Small intestine (tissue), 7 donors: Measurements from ENCODE around the gene CBX2. TPM values are rescaled to one million over a fixed set of nuclear protein-coding genes. Genes with fewer than 3 reads are reported as not detected.

Experiments
- DNase-seq, 2 donors: peaks; one replicate each; pipeline versions ENCODE4 v3.0.0 to v3.0.0-alpha.2; 2013
- FAIRE-seq: peaks from 2 replicates; lab custom pipeline; 2012; peaks lifted over from hg19 to GRCh38; lab: Jason Lieb, UNC
- H3K27ac ChIP-seq, 3 donors: one replicate each; pipeline ENCODE4 v1.5.1; 2013; ENCODE audit warnings: low read length in 2 of 3, mild to moderate bottlenecking in 2 of 3, control low read depth in 1 of 3, inconsistent platforms in 1 of 3, low read depth in 1 of 3, moderate library complexity in 1 of 3
- H3K27me3 ChIP-seq, 3 donors: one replicate each; pipeline ENCODE4 v1.6.1; 2013; ENCODE audit warnings: low read length in 3 of 3, inconsistent platforms in 1 of 3; ENCODE audit not compliant: control insufficient read depth in 3 of 3, insufficient read depth in 3 of 3
- H3K36me3 ChIP-seq, 3 donors: one replicate each; pipeline ENCODE4 v1.6.1; 2013; ENCODE audit warnings: low read length in 3 of 3, inconsistent platforms in 1 of 3, low read depth in 1 of 3, mild to moderate bottlenecking in 1 of 3, moderate library complexity in 1 of 3; ENCODE audit not compliant: control insufficient read depth in 3 of 3, insufficient read depth in 2 of 3
- H3K4me1 ChIP-seq, 3 donors: one replicate each; pipeline ENCODE4 v1.6.1; 2013; ENCODE audit warnings: low read length in 2 of 3, inconsistent platforms in 1 of 3, low read depth in 1 of 3, mild to moderate bottlenecking in 1 of 3, moderate library complexity in 1 of 3; ENCODE audit not compliant: control insufficient read depth in 3 of 3, insufficient read depth in 2 of 3
- H3K4me3 ChIP-seq, 3 donors: one replicate each; pipeline ENCODE4 v1.5.1; 2013; ENCODE audit warnings: low read length in 3 of 3, control low read depth in 1 of 3, inconsistent platforms in 1 of 3, low read depth in 1 of 3, mild to moderate bottlenecking in 1 of 3, moderate library complexity in 1 of 3
- H3K9me3 ChIP-seq, 2 donors: one replicate each; pipeline ENCODE4 v1.6.1; 2013; ENCODE audit warnings: low read depth in 1 of 2, low read length in 1 of 2; ENCODE audit not compliant: control insufficient read depth in 2 of 2, insufficient read depth in 1 of 2
- whole genome bisulfite sequencing, 3 donors: extraction: QIAGEN DNeasy Blood & Tissue Kit; methylation state at CpG; one replicate each; pipeline ENCODE4 v1.1.7; 2013; 5-methylcytosine and 5-hydroxymethylcytosine counted together
- polyA plus RNA-seq, 4 donors: library from polyadenylated mRNA; stranded (reverse) in 3 of 4; unstranded in 1 of 4; fragments of 200-250 nt in 3 of 4; fragments of 120-200 nt in 1 of 4; gene quantifications; one replicate each; pipeline versions ENCODE4 v1.2.1 to v1.2.3, GENCODE V29; 2013
- donor health status: healthy with polysubstance abuse.
- donor health status: control.
- donor health status: control.
- donor health status: Bipolar disorder and iron deficiency.
- donor health status: healthy.

Gene CBX2
- polyA plus RNA-seq, 4 donors = 0.22 to 12.0 (median 2.1) TPM

DNA sequence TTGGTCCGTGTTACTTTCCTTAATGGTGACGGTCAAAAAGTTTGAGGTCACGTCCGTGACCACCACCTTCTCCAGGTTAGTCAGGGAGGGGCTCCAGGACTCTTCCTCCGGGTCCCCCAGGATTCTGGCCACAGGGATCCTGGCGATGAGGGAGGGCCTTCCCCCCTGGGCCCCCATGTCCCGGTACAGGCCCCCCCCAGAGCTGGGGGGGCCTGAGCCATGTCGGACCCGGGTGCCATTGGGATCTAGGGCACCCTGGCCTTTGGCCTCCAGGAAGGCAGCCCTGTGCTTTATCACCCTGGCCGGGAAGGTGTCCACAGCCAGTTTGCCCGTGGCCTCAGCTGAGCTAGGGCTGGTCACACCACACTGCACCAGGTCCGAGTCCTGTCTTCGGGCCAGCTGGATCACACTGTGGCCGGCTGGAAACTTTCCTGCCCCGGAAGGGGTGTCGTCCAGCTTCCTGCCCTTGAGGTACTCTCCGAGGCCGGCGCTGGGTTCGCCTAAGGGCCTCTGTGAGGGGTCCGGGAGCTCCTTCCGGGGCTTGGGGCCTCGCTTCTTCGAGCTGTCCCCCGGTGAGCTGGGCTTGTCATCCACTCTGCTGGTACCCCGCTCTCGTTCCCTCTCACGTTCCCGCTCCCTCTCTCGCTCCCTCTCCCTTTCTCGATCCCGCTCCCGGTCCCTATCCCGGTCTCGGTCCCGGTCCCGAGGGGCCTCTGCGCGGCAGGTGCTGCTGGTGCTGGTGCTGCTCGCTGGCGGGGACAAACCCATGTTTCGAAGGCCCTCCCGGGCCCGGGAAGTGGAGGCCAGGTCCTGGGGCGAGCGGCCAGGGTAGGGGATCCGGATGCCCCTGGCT is 16.9 kb downstream of the CBX2 start:
- Histone ChIP-seq H3K27me3 (peaks cover 30 to 66% (median 40%) of the 10 kb centered on the region in 3 donors), H3K4me3 (no peak overlapping the region), H3K27ac (no peak overlapping the region), H3K4me1 (peaks cover 2 to 70% (median 9%) of the 10 kb centered on the region in 3 donors), H3K9me3 (no peaks in the 10 kb centered on the region), H3K36me3 (peaks cover 0 to 29% (median 0%) of the 10 kb centered on the region in 3 donors)
- 89 to 92% (median 92%) methylated on average over 47 of the region's 47 CpGs for WGBS, 3 donors
- FAIRE-seq (no peak), DNase-seq (no peak)

DNA sequence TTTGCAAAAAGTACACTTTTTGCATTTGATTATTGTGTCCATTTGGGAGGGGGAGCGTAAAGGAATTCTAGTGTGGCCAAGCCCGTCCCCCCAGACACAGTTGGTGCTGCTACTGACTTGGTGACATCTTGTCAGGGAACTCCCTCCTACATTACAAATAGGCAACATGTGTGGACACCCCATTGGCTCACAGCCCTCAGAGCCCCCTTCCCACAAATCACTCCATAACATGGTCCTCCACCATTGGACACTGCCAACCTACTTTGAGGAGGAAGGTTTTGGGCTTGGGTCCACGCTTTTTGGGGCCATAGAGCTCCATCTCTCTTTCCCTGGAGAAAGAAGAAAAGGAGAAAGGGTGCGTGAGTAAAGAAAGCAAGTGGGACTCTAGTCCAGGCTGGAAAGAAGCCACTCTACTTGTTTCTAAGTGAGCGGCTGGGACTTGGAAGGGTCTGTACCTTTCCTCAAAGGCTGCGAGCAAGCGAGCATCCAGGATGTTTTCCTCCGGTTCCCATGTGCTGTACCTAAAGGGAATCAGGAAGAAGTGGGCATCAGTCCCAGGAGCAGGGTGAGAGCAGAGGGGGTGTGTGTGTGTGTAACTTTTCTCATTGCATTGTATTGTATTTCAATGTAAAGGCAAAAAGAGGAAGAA is 18.0 kb downstream of the CBX2 start:
- peaks cover 23 to 66% (median 37%) of the 10 kb centered on the region in 3 donors for H3K27me3 ChIP-seq
- peak overlapping the region in 2 of 3 donors; percentile 75 to 77 for H3K4me3 ChIP-seq
- peaks cover 0 to 29% (median 0%) of the 10 kb centered on the region in 3 donors for H3K36me3 ChIP-seq
- DNase-seq (no peak), FAIRE-seq (no peak)
- H3K4me1 ChIP-seq = peaks cover 0 to 71% (median 11%) of the 10 kb centered on the region in 3 donors
- H3K27ac ChIP-seq = no peak overlapping the region
- whole genome bisulfite sequencing, 3 donors = 76 to 82% (median 77%) methylated on average over 8 of the region's 8 CpGs
- H3K9me3 ChIP-seq = no peaks in the 10 kb centered on the region

DNA sequence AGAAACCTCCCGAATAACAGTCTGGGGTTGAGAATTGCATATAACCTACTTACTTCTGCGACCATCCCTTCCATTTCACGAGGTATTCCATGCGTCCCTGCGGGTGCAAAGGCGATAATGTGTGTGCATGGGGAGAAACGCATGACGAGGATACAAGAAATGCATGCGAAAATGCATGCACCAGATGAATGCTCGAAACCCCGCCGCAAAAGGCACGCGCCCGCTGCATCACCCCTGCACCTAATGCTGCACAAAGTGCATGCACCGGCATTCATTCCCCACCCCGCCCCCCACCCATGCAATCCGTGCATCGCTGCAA is 18.5 kb downstream of the CBX2 start:
- no peak for FAIRE-seq
- peaks cover 21 to 66% (median 37%) of the 10 kb centered on the region in 3 donors for H3K27me3 ChIP-seq
- H3K36me3 ChIP-seq = peaks cover 0 to 29% (median 0%) of the 10 kb centered on the region in 3 donors
- WGBS, 3 donors = 1 to 2% (median 1%) methylated on average over 19 of the region's 19 CpGs
- H3K4me1 ChIP-seq = peaks cover 0 to 71% (median 11%) of the 10 kb centered on the region in 3 donors
- H3K27ac ChIP-seq = peak overlapping the region; percentile 12 to 81 (median 59)
- H3K4me3 ChIP-seq = peak overlapping the region; percentile 67 to 77 (median 75)
- no peak for DNase-seq
- H3K9me3 ChIP-seq = no peaks in the 10 kb centered on the region

DNA sequence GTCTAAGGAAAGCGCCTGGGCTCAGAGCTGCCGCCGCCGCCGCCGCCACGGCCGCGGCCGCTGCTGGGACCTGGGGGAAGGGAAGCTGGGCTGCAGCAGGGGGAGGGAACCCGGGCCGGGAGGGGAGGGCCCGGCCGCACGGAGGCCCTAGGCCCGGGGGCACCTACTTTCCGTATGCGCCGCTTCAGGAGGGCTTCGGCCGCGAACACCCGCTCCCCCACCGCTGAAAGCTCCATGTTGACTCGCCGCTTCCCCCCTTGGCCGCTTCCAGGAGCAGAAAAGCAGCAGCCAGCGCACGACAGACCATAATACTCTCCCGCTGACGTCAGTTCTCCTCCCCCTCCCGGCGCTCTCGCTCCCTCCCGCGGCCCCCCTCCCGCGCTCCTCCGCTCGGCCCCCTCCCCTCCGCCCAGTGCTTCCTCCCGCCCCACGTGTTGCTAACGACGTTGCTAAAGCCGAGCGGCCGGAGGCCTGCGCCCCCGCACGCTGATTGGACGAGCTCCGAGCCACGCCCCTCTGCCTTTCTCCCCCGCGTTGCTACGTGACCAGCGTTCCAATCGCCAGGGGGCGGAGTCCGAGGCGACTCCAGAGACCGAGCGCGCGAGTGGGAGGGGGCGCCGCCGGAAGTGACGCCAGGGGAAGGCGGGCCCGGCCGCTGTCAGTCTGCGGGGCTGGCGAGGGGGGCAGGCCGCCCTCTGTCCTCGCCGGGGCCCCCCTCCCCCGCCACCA is 19.0 kb downstream of the CBX2 start, which contains the start of gene CBX8:
CBX8 (minus strand) TSS at position 315 of the 729 bp plus-strand sequence; CDS start at position 236, 79 bp downstream.
- DNase-seq (peak; percentile 99 to 100), FAIRE-seq (no peak)
- Histone ChIP-seq H3K9me3 (peaks cover 0 to under 1% of the 10 kb centered on the region in 2 donors), H3K4me3 (peak within 1 kb of the TSS; percentile 67 to 77 (median 75)), H3K36me3 (peaks cover 0 to 29% (median 0%) of the 10 kb centered on the region in 3 donors), H3K27me3 (peaks cover 19 to 66% (median 36%) of the 10 kb centered on the region in 3 donors), H3K27ac (peak within 1 kb of the TSS; percentile 59 to 90 (median 81)), H3K4me1 (peaks cover 0 to 69% (median 11%) of the 10 kb centered on the region in 3 donors)
- WGBS, 3 donors = 0 to 1% (median 1%) methylated on average over 45 to 79 of the region's 79 CpGs

DNA sequence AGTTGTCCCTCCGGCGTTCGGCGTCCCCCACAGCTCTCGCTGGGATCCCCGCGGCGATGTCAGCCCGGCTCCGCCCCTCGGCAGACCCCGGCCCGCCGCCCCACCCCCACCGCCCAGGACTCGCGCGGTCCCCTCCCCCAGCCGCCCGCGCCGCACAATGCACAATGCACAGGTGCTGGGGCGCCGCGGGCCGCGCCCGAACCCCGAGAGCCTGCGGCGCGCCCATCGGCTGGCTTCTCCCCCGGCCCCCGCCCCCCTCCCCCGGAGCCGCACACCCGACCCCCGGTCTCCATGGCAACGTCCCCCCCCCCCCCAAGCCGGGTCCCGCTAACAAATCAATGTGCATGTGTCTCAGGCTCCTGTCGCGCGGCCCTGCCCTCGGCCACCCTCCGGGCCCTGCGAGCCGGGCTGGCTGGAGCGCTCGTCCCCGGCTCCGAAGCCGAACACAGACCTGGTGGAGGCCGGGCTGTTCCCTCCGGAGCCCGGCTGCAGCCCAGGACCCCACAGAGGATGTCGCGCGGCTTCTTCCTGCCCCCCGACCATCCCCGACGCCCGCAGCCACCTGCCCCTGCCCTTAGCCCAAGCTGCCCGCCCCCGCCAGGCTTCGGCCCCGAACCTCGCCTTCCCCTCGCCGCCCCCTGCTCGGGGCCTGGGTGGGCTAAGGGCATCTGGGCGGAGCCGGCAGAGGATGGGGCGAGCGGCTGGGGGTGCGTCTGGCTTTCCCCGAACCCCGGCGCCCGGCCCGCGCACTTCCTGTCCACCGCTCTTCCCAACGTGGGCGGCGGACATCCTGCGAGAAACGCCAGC is 19.7 kb downstream of the CBX2 start:
- WGBS, 3 donors = 1% methylated on average over 47 to 89 of the region's 89 CpGs
- H3K27ac ChIP-seq = peak overlapping the region in 2 of 3 donors; percentile 37 to 40

DNA sequence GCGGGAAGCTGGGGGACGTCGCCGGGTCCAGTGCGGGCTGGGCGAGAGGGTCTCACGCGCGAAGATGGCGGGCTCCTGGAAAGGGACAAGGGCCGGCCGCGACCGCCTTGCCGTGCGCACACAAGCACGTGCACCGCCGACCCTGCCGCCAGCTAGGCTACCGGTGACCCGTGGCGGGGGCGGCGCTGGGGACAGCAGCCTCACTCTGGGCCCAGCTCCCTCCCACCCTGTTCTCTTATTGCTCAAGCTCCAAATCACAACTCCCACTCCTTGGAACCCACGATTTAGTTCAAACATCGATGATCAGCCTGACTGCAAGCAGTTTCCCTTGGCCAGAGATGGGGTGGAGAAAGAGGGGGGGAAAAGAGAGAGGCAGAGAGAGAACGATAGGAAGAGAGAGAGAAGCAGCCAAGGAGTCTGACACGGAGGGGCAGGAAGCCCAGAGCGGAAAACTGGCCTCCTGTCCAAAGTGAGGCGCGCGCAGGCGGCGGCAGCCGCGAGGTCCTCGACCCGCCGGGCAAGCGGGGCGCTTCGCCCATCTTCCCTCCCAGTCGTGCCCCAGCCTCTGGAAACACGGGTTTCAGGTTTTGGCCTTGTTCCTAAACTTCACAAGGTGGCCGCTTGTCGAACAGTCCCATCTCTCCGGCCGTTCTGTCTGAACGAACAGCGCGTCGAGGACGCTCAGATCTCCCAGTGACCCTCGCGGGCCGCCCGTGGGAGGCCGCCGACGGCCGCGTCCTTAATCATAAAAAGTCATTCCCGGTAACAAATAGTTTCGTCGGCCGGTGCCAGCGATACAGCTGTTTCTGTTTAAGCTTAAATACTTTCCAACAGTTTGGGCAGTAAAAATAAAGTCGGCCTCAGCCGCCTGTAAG is 20.6 kb downstream of the CBX2 start:
- peak overlapping the region in 2 of 3 donors; percentile 28 to 64 for H3K4me3 ChIP-seq
- H3K27me3 ChIP-seq = peaks cover 20 to 66% (median 47%) of the 10 kb centered on the region in 3 donors
- H3K36me3 ChIP-seq = peaks cover 0 to 25% (median 0%) of the 10 kb centered on the region in 3 donors
- no peak overlapping the region for H3K27ac ChIP-seq
- WGBS, 3 donors = 1 to 3% (median 2%) methylated on average over 59 to 70 of the region's 70 CpGs
- FAIRE-seq (no peak), DNase-seq (peak in 1 of 2 donors; percentile 66)
- peaks cover 0 to 58% (median 11%) of the 10 kb centered on the region in 3 donors for H3K4me1 ChIP-seq
- H3K9me3 ChIP-seq = peaks cover 0 to 11% of the 10 kb centered on the region in 2 donors

More for the DNA sequence above, 19.7 kb downstream of the CBX2 start:
- peaks cover 0 to 7% of the 10 kb centered on the region in 2 donors for H3K9me3 ChIP-seq
- DNase-seq (peak in 1 of 2 donors; percentile 59), FAIRE-seq (no peak)
- peak overlapping the region; percentile 28 to 64 (median 46) for H3K4me3 ChIP-seq
- H3K27me3 ChIP-seq = peaks cover 20 to 66% (median 41%) of the 10 kb centered on the region in 3 donors
- H3K36me3 ChIP-seq = peaks cover 0 to 29% (median 0%) of the 10 kb centered on the region in 3 donors
- H3K4me1 ChIP-seq = peaks cover 0 to 62% (median 11%) of the 10 kb centered on the region in 3 donors

DNA sequence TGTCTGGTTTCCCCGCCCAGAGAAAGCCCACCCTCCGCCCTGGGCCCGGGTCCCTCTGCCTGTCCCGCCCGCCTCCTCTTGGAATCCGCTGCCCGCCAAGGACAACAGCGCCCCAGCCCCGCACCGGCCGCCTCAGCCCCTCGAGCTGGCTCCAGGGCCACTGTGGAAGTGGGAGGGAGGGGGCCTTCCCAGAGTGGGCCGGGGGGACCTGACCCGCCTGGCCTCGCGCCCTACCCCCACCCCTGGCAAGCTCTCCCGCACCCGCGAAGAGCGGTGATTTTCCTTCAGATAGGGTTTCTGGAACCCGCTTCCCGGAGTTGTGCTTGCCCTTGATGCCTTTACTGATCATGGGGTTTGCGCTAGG is 21.2 kb downstream of the CBX2 start:
- H3K4me3 ChIP-seq = no peak overlapping the region
- H3K9me3 ChIP-seq = peaks cover 0 to 16% of the 10 kb centered on the region in 2 donors
- peaks cover 20 to 66% (median 52%) of the 10 kb centered on the region in 3 donors for H3K27me3 ChIP-seq
- H3K4me1 ChIP-seq = peaks cover 0 to 55% (median 11%) of the 10 kb centered on the region in 3 donors
- WGBS, 3 donors = 3 to 6% (median 5%) methylated on average over 20 to 23 of the region's 23 CpGs
- FAIRE-seq (no peak), DNase-seq (no peak)
- H3K36me3 ChIP-seq = peaks cover 0 to 19% (median 0%) of the 10 kb centered on the region in 3 donors
- no peak overlapping the region for H3K27ac ChIP-seq
